Gastrocnemius medialis (tissue), 4 donors: ENCODE results near the gene NELFA.

Experiments
- CTCF ChIP-seq, 5 experiments: fragments of 450-650 bp in 3 of 5; fragments of 200-600 bp in 2 of 5; sonication (generic) in 2 of 5; IDR thresholded peaks in 4 of 5; conservative IDR thresholded peaks in 1 of 5; 1 replicate in 4 of 5; 2 replicates in 1 of 5; pipeline ENCODE4 v1.5.1; 2016 to 2019; ENCODE audit warnings: antibody characterized with exemption in 5 of 5, mild to moderate bottlenecking in 3 of 5, moderate library complexity in 3 of 5
- POLR2A ChIP-seq, 2 donors: fragments of 450-650 bp; IDR thresholded peaks; one replicate each; pipeline ENCODE4 v1.6.1; 2017; ENCODE audit warnings: antibody characterized with exemption in 2 of 2, mild to moderate bottlenecking in 2 of 2, moderate library complexity in 2 of 2

- TF ChIP-seq CTCF (IDR thresholded peaks at IDR 0.05 in 4 of 5, conservative IDR thresholded peaks at IDR 0.05 in 1 of 5) (no peak), POLR2A (IDR thresholded peaks at IDR 0.05) (no peak)
These were observed 59.8 kb downstream of the NELFA start for GRCh38 chr4:1948892-1949436.
